HCT116 (cell line): ENCODE measurements around the gene SGK1. TPM values are rescaled to one million over a fixed set of nuclear protein-coding genes. Genes with fewer than 3 reads are reported as not detected.

Experiments
- ATAC-seq: fragments of 200-7000 bp; cut with Tn5 transposase; 2 replicates; pipeline ENCODE4 v1.9.1; 2020; ENCODE audit warnings: mild to moderate bottlenecking, moderate library complexity
- BruUV-seq: library from RNA; stranded (reverse); fragments of 400-500 nt; replicated peaks from 2 replicates; lab custom pipeline; 2021; lab: Mats Ljungman, UMichigan
- CTCF ChIA-PET: fragments of 300-600 bp; sonication (Branson Sonifier 250); formaldehyde crosslinking; loops from one replicate; lab custom pipeline; 2021; ENCODE audit warnings: antibody characterized with exemption; lab: Charles Lee
- POLR2A ChIA-PET: fragments of 300-600, 350-600 bp; sonication (Branson Sonifier 250); formaldehyde crosslinking; loops from one replicate; lab custom pipeline; 2021; ENCODE audit warnings: antibody characterized with exemption; lab: Charles Lee
- RAD21 ChIA-PET, 2 experiments: fragments of 300-600 bp; sonication (Branson Sonifier 250); formaldehyde crosslinking; loops; one replicate each; lab custom pipeline; 2023; ENCODE audit warnings: low total read pairs in 2 of 2; ENCODE audit not compliant: uncharacterized antibody in 2 of 2, unreplicated experiment in 2 of 2, low non-redundant PET in 1 of 2; lab: Charles Lee
- DNase-seq: peaks from one replicate; pipeline ENCODE4 v3.0.0-alpha.2; 2010; ENCODE audit warnings: low read depth, low spot score
- H2AFZ ChIP-seq: fragments of 200-600 bp; shearing (Covaris generic), sonication (generic); 2 replicates; pipeline ENCODE4 v1.6.1; 2017; ENCODE audit warnings: low read depth, mixed run types, mixed read lengths, antibody characterized with exemption, low read length; ENCODE audit not compliant: poor library complexity, severe bottlenecking
- H3K27ac ChIP-seq: 2 replicates; pipeline ENCODE4 v1.5.1; 2012; ENCODE audit warnings: low read depth, low read length
- H3K27me3 ChIP-seq: fragments of 200-600 bp; sonication (generic); 2 replicates; pipeline ENCODE4 v1.6.1; 2016; ENCODE audit warnings: mixed run types, low read length, mixed read lengths; ENCODE audit not compliant: insufficient read depth
- H3K36me3 ChIP-seq, 2 experiments: fragments of 200-500 bp in 1 of 2; fragments of 200-600 bp in 1 of 2; sonication (Bioruptor generic) in 1 of 2; sonication (generic) in 1 of 2; 2 replicates each; pipeline versions ENCODE4 v1.5.1 to v1.6.1; 2014 to 2016; ENCODE audit warnings: low read length in 2 of 2, inconsistent platforms in 1 of 2, mixed read lengths in 1 of 2, mixed run types in 1 of 2; ENCODE audit not compliant: insufficient read depth in 2 of 2, control insufficient read depth in 1 of 2
- H3K4me1 ChIP-seq, 2 experiments: fragments of 200-600 bp in 1 of 2; sonication (generic) in 1 of 2; 2 replicates each; pipeline versions ENCODE4 v1.5.1 to v1.6.1; 2012 to 2017; ENCODE audit warnings: low read length in 2 of 2, inconsistent platforms in 1 of 2, mild to moderate bottlenecking in 1 of 2, mixed read lengths in 1 of 2, mixed run types in 1 of 2, moderate library complexity in 1 of 2; ENCODE audit not compliant: insufficient read depth in 2 of 2, control insufficient read depth in 1 of 2
- H3K4me2 ChIP-seq: fragments of 200-600 bp; sonication (generic); 2 replicates; pipeline ENCODE4 v1.6.1; 2017; ENCODE audit warnings: mixed run types, low read length, mixed read lengths
- H3K4me3 ChIP-seq, 2 experiments: fragments of 200-600 bp in 1 of 2; sonication (generic) in 1 of 2; replicated peaks in 1 of 2; 2 replicates each; pipeline ENCODE4 v1.5.1; 2011 to 2016; ENCODE audit warnings: low read length in 2 of 2, control low read depth in 1 of 2, low read depth in 1 of 2, mild to moderate bottlenecking in 1 of 2, mixed read lengths in 1 of 2, mixed run types in 1 of 2
- H3K79me2 ChIP-seq: fragments of 200-600 bp; sonication (generic); 2 replicates; pipeline ENCODE4 v1.6.1; 2017; ENCODE audit warnings: mild to moderate bottlenecking, mixed run types, low read length, moderate library complexity, mixed read lengths; ENCODE audit not compliant: insufficient read depth
- H3K9ac ChIP-seq: fragments of 200-600 bp; sonication (generic); 2 replicates; pipeline ENCODE4 v1.6.1; 2016; ENCODE audit warnings: low read length, mixed read lengths
- H3K9me2 ChIP-seq: fragments of 200-600 bp; sonication (generic), shearing (Covaris generic); 2 replicates; pipeline ENCODE4 v1.6.1; 2017; ENCODE audit warnings: mixed run types, mild to moderate bottlenecking, moderate library complexity; ENCODE audit not compliant: insufficient read depth
- H3K9me3 ChIP-seq, 2 experiments: fragments of 200-500 bp in 1 of 2; fragments of 200-600 bp in 1 of 2; sonication (Bioruptor generic) in 1 of 2; sonication (generic) in 1 of 2; 2 replicates each; pipeline ENCODE4 v1.6.1; 2014 to 2017; ENCODE audit warnings: low read length in 2 of 2, mixed read lengths in 2 of 2, inconsistent platforms in 1 of 2, low read depth in 1 of 2, mild to moderate bottlenecking in 1 of 2, mixed run types in 1 of 2, moderate library complexity in 1 of 2; ENCODE audit not compliant: control insufficient read depth in 1 of 2, insufficient read depth in 1 of 2
- H4K20me1 ChIP-seq: fragments of 200-600 bp; sonication (generic), shearing (Covaris generic); 2 replicates; pipeline ENCODE4 v1.6.1; 2017; ENCODE audit warnings: mixed run types, mild to moderate bottlenecking, moderate library complexity; ENCODE audit not compliant: insufficient read depth
- CBX3 ChIP-seq: IDR thresholded peaks from 2 replicates; pipeline ENCODE4 v1.6.1; 2012; ENCODE audit warnings: low read depth
- CEBPB ChIP-seq: IDR thresholded peaks from 2 replicates; pipeline ENCODE4 v1.6.1; 2012; ENCODE audit warnings: low read depth
- ELF1 ChIP-seq: IDR thresholded peaks from 2 replicates; pipeline ENCODE4 v1.6.1; 2012; ENCODE audit warnings: low read depth, borderline replicate concordance
- EZH2 ChIP-seq: fragments of 200-600 bp; sonication (generic); IDR thresholded peaks from 2 replicates; pipeline ENCODE4 v1.6.1; 2017; ENCODE audit warnings: antibody characterized with exemption, mixed run types
- EZH2phosphoT487 ChIP-seq: fragments of 200-600 bp; IDR thresholded peaks from 2 replicates; pipeline ENCODE4 v1.6.1; 2018; ENCODE audit warnings: antibody characterized with exemption, borderline replicate concordance
- POLR2A ChIP-seq: IDR thresholded peaks from 2 replicates; pipeline ENCODE4 v1.7.0; 2011; ENCODE audit warnings: borderline replicate concordance; ENCODE audit not compliant: insufficient read depth, insufficient read length; ENCODE audit errors: extremely low read depth
- POLR2AphosphoS5 ChIP-seq: IDR thresholded peaks from 2 replicates; pipeline ENCODE4 v1.6.1; 2011; ENCODE audit warnings: mild to moderate bottlenecking, low read depth, low read length, moderate library complexity
- SP1 ChIP-seq: IDR thresholded peaks from 2 replicates; pipeline ENCODE4 v1.6.1; 2012; ENCODE audit warnings: low read depth
- TCF7L2 ChIP-seq: IDR thresholded peaks from 2 replicates; pipeline ENCODE4 v1.7.0; 2011; ENCODE audit warnings: borderline replicate concordance, inconsistent platforms; ENCODE audit not compliant: insufficient read depth, insufficient read length; ENCODE audit errors: extremely low read depth
- ZNF274 ChIP-seq: fragments of 200-500 bp; sonication (Bioruptor generic); IDR thresholded peaks from 2 replicates; pipeline ENCODE4 v1.6.1; 2014; ENCODE audit warnings: mild to moderate bottlenecking, low read depth, low read length, inconsistent platforms
- intact Hi-C: fragments of 100-400 bp; cut with micrococcal nuclease; formaldehyde crosslinking; loops from 2 replicates; pipeline ENCODE4 v1.10.0; 2022
- total RNA-seq: library from RNA; stranded (reverse); gene quantifications from one replicate; pipeline ENCODE4 v1.2.1, GENCODE V29; 2021; ENCODE audit not compliant: unreplicated experiment
- TF ChIP-seq, protein P1 (sequence below): IDR thresholded peaks from 2 replicates; pipeline ENCODE4 v1.6.1; 2011; ENCODE audit warnings: mild to moderate bottlenecking, low read length, moderate library complexity; ENCODE audit not compliant: insufficient replicate concordance; ENCODE audit errors: extremely low read depth
- TF ChIP-seq, protein P2 (sequence below): IDR thresholded peaks from 2 replicates; pipeline ENCODE4 v1.6.1; 2012

The SGK1 gene
- total RNA-seq, 1 experiment from 2014 or later = 4.5 TPM

DNA sequence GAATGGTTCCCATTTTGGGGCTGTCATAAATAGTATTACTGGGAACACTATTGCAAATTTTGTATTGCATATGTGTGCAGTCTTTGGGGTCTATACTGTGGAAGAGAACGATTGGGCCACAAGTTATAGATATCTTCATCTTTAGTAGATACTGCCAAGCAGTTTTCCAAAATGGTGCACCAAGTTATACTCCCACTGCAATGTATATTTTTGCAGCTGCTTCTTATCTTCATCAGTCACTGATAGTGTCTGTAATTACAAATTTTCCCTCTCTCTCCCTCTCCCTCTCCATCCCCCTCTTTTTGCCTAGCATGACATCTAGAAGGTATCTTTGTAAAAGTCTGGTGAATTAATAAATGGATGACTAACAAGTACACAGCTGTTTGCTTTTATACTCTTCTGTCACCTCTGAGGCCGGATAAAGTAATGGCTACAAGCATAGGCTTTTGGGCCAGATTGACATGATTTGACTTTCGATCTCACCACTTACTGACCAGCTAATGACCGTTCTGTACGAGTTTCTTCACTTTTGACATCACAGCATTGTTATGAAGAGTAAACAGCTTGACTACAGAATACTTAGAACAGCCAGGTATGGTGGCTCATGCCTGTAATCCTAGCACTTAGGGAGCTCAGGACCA, 152.2 kb downstream of the SGK1 start:
- no peak for TF ChIP-seq ELF1
- no peak for TF ChIP-seq POLR2A
- TF ChIP-seq EZH2phosphoT487 = no peak
- TF ChIP-seq CBX3 = no peak
- TF ChIP-seq, protein P1, sequence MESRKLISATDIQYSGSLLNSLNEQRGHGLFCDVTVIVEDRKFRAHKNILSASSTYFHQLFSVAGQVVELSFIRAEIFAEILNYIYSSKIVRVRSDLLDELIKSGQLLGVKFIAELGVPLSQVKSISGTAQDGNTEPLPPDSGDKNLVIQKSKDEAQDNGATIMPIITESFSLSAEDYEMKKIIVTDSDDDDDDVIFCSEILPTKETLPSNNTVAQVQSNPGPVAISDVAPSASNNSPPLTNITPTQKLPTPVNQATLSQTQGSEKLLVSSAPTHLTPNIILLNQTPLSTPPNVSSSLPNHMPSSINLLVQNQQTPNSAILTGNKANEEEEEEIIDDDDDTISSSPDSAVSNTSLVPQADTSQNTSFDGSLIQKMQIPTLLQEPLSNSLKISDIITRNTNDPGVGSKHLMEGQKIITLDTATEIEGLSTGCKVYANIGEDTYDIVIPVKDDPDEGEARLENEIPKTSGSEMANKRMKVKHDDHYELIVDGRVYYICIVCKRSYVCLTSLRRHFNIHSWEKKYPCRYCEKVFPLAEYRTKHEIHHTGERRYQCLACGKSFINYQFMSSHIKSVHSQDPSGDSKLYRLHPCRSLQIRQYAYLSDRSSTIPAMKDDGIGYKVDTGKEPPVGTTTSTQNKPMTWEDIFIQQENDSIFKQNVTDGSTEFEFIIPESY = no peak
- no peak for TF ChIP-seq POLR2AphosphoS5
- TF ChIP-seq, protein P2, sequence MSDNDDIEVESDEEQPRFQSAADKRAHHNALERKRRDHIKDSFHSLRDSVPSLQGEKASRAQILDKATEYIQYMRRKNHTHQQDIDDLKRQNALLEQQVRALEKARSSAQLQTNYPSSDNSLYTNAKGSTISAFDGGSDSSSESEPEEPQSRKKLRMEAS = no peak
- no peak for TF ChIP-seq CEBPB
- no peak for TF ChIP-seq SP1
- no peak for TF ChIP-seq EZH2
- TF ChIP-seq ZNF274 = no peak
- no peak for TF ChIP-seq TCF7L2
- TF ChIP-seq, all 23 proteins: peak for 0
- no peak overlapping the region for H3K27ac ChIP-seq

More for the DNA sequence above, 152.2 kb downstream of the SGK1 start:
- Histone ChIP-seq H3K4me2 (no peak overlapping the region), H3K4me3 (no peak overlapping the region), H3K4me1 (no peaks in the 10 kb centered on the region), H3K9me2 (no peaks in the 10 kb centered on the region), H3K9me3 (no peaks in the 10 kb centered on the region), H2AFZ (no peak overlapping the region), H3K79me2 (no peaks in the 10 kb centered on the region), H3K36me3 (0 out of 4 replicates have a peak, but pooled peaks cover 0 to 1% of the 10 kb centered on the region in 2 experiments), H3K9ac (no peak overlapping the region), H3K27me3 (no peaks in the 10 kb centered on the region), H4K20me1 (no peaks in the 10 kb centered on the region)
- RAD21 ChIA-PET = no interaction called here
- DNase-seq = no peak
- intact Hi-C loops = no loop called here
- no TSS peak for BruUV-seq
- CTCF ChIA-PET = interaction anchor here (1.2 to 1.6 kb wide), 2 partner anchors 8 to 657 kb away, joined by 3 to 5 read pairs; no protein-coding TSS in a partner anchor
- POLR2A ChIA-PET = no interaction called here
- ATAC-seq = no peak
